ENCODE measurements around the gene TYROBP.

TYROBP gene

DNA sequence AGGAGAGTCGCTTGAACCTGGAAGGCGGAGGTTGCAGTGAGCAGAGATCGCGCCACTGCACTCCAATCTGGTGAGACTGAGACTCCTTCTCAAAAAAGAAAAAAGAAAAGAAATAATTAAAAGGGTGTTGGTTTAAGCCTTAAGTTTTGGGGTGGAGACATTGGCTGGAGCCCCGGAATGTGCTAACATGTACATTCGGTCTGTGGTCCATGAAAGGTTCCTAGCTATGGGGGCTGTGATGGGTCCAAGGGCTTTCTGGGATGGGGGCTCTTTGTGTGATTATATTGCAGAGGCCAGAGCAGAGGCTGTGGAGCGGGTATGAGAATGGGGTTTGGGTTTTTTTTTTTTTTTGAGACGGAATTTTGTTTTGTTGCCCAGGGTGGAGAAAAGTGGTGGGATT lies 22.2 kb downstream of the TYROBP start:
- no peaks in the 10 kb centered on the region for H3K9me3 ChIP-seq (ENCODE audit: insufficient read depth, low read depth, low read length)
- no peak overlapping the region for H3K4me3 ChIP-seq (ENCODE audit: low read length, poor library complexity, severe bottlenecking)
- H4K20me1 ChIP-seq (ENCODE audit: insufficient read depth, low read length, poor library complexity, severe bottlenecking) = no peaks in the 10 kb centered on the region
- no peak overlapping the region for H3K4me2 ChIP-seq (ENCODE audit: low read depth, low read length, poor library complexity, severe bottlenecking)
- H3K4me1 ChIP-seq (ENCODE audit: insufficient read depth, low read length, poor library complexity, severe bottlenecking) = no peaks in the 10 kb centered on the region
- no peaks in the 10 kb centered on the region for H3K79me2 ChIP-seq (ENCODE audit: insufficient read depth, low read length)
- H2AFZ ChIP-seq (ENCODE audit: low read length) = no peak overlapping the region
- no peaks in the 10 kb centered on the region for H3F3A ChIP-seq (ENCODE audit: low read depth)
- H3K9me2 ChIP-seq (replicated peaks; ENCODE audit: low read depth, low read length) = no peaks in the 10 kb centered on the region
- no peak overlapping the region for H3K9ac ChIP-seq (ENCODE audit: low read depth, low read length, poor library complexity, severe bottlenecking)
- no peak for TF ChIP-seq EZH2phosphoT487 (IDR thresholded peaks at IDR 0.05; ENCODE audit: borderline replicate concordance)
- TF ChIP-seq, protein P1, sequence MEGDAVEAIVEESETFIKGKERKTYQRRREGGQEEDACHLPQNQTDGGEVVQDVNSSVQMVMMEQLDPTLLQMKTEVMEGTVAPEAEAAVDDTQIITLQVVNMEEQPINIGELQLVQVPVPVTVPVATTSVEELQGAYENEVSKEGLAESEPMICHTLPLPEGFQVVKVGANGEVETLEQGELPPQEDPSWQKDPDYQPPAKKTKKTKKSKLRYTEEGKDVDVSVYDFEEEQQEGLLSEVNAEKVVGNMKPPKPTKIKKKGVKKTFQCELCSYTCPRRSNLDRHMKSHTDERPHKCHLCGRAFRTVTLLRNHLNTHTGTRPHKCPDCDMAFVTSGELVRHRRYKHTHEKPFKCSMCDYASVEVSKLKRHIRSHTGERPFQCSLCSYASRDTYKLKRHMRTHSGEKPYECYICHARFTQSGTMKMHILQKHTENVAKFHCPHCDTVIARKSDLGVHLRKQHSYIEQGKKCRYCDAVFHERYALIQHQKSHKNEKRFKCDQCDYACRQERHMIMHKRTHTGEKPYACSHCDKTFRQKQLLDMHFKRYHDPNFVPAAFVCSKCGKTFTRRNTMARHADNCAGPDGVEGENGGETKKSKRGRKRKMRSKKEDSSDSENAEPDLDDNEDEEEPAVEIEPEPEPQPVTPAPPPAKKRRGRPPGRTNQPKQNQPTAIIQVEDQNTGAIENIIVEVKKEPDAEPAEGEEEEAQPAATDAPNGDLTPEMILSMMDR (conservative IDR thresholded peaks at IDR 0.05; ENCODE audit: low read length) = no peak
- peaks cover 29% of the 10 kb centered on the region; the same call in 1 of the 2 replicates for H3K36me3 ChIP-seq (ENCODE audit: insufficient read depth, low read length)
- no peaks in the 10 kb centered on the region for H3K27me3 ChIP-seq (ENCODE audit: insufficient read depth, low read length, poor library complexity, severe bottlenecking)

DNA sequence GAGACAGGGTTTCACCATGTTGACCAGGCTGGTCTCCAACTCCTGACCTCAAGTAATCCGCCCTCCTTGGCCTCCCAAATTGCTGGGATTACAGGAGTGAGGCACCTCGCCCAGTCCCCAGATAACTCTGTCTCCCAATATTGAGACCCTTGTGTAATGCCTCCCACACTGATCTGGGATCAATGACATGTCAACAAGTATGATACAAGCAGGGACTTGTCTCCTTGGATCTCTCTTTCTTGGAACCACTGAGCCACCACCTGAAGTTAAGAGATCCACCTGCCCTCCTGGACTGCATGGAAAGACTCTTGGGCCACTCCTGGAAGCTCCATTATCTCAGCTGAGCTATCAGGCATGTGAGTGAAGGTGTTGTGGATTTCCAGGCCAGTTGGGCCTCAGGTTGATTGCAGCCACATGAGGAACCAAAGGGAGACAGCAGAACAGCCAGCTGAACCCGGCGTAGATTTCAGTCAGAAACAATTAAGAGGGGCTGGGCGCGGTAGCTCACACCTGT lies 22.8 kb downstream of the TYROBP start:
- H3K9me2 ChIP-seq (replicated peaks; ENCODE audit: low read depth, low read length) = no peaks in the 10 kb centered on the region
- no peaks in the 10 kb centered on the region for H3K4me1 ChIP-seq (ENCODE audit: insufficient read depth, low read length, poor library complexity, severe bottlenecking)
- no peak overlapping the region for H2AFZ ChIP-seq (ENCODE audit: low read length)
- no peaks in the 10 kb centered on the region for H3F3A ChIP-seq (ENCODE audit: low read depth)
- TF ChIP-seq, protein P1 (conservative IDR thresholded peaks at IDR 0.05; ENCODE audit: low read length) = no peak
- no peak for TF ChIP-seq EZH2phosphoT487 (IDR thresholded peaks at IDR 0.05; ENCODE audit: borderline replicate concordance)
- no peak overlapping the region for H3K9ac ChIP-seq (ENCODE audit: low read depth, low read length, poor library complexity, severe bottlenecking)
- no peaks in the 10 kb centered on the region for H3K27me3 ChIP-seq (ENCODE audit: insufficient read depth, low read length, poor library complexity, severe bottlenecking)
- no peaks in the 10 kb centered on the region for H3K9me3 ChIP-seq (ENCODE audit: insufficient read depth, low read depth, low read length)
- H3K4me3 ChIP-seq (ENCODE audit: low read length, poor library complexity, severe bottlenecking) = no peak overlapping the region
- H3K79me2 ChIP-seq (ENCODE audit: insufficient read depth, low read length) = no peaks in the 10 kb centered on the region
- H3K36me3 ChIP-seq (ENCODE audit: insufficient read depth, low read length) = peaks cover 25% of the 10 kb centered on the region; the same call in 1 of the 2 replicates
- H3K4me2 ChIP-seq (ENCODE audit: low read depth, low read length, poor library complexity, severe bottlenecking) = no peak overlapping the region
- H4K20me1 ChIP-seq (ENCODE audit: insufficient read depth, low read length, poor library complexity, severe bottlenecking) = no peaks in the 10 kb centered on the region

GRCh38 chr19:35883882-35884281 lies 24.2 kb downstream of the TYROBP start:
- no peaks in the 10 kb centered on the region for H3F3A ChIP-seq (ENCODE audit: low read depth)
- no peaks in the 10 kb centered on the region for H3K9me2 ChIP-seq (replicated peaks; ENCODE audit: low read depth, low read length)
- no peak overlapping the region for H3K4me2 ChIP-seq (ENCODE audit: low read depth, low read length, poor library complexity, severe bottlenecking)
- no peak overlapping the region for H2AFZ ChIP-seq (ENCODE audit: low read length)
- H4K20me1 ChIP-seq (ENCODE audit: insufficient read depth, low read length, poor library complexity, severe bottlenecking) = peaks cover 2% of the 10 kb centered on the region
- H3K4me1 ChIP-seq (ENCODE audit: insufficient read depth, low read length, poor library complexity, severe bottlenecking) = no peaks in the 10 kb centered on the region
- H3K9me3 ChIP-seq (ENCODE audit: insufficient read depth, low read depth, low read length) = no peaks in the 10 kb centered on the region
- no peaks in the 10 kb centered on the region for H3K79me2 ChIP-seq (ENCODE audit: insufficient read depth, low read length)
- no peak overlapping the region for H3K9ac ChIP-seq (ENCODE audit: low read depth, low read length, poor library complexity, severe bottlenecking)
- H3K36me3 ChIP-seq (ENCODE audit: insufficient read depth, low read length) = peaks cover 11% of the 10 kb centered on the region; the same call in 1 of the 2 replicates
- TF ChIP-seq, protein P1 (conservative IDR thresholded peaks at IDR 0.05; ENCODE audit: low read length) = no peak
- TF ChIP-seq EZH2phosphoT487 (IDR thresholded peaks at IDR 0.05; ENCODE audit: borderline replicate concordance) = no peak
- no peaks in the 10 kb centered on the region for H3K27me3 ChIP-seq (ENCODE audit: insufficient read depth, low read length, poor library complexity, severe bottlenecking)
- H3K4me3 ChIP-seq (ENCODE audit: low read length, poor library complexity, severe bottlenecking) = no peak overlapping the region

Data from Loucy (cell line).